GM12878 (cell line): ENCODE results near the gene ZBED4. TPM values are rescaled to one million over a fixed set of nuclear protein-coding genes. Genes with fewer than 3 reads are reported as not detected.

Source experiments
- ATAC-seq: fragments of 200-7000 bp; cut with Tn5 transposase; 3 replicates; pipeline ENCODE4 v1.9.1; 2020; ENCODE audit warnings: mild to moderate bottlenecking, moderate library complexity
- BruUV-seq: library from RNA; stranded (reverse); fragments of 400-500 nt; replicated peaks from 2 replicates; lab custom pipeline; 2021; lab: Mats Ljungman, UMichigan
- CTCF ChIA-PET: fragments of 300-600 bp; sonication (Branson Sonifier 250); formaldehyde crosslinking; extraction: SDS; loops from one replicate; lab custom pipeline; 2021; ENCODE audit warnings: inconsistent platforms; lab: Yijun Ruan, JAX
- POLR2A ChIA-PET: fragments of 350-600 bp; formaldehyde crosslinking; extraction: SDS; loops from one replicate; lab custom pipeline; 2021; ENCODE audit warnings: inconsistent platforms; lab: Charles Lee
- RAD21 ChIA-PET: fragments of 300-600 bp; sonication (Branson Sonifier 250); formaldehyde crosslinking; loops from one replicate; lab custom pipeline; 2023; ENCODE audit warnings: antibody characterized with exemption; ENCODE audit not compliant: unreplicated experiment; lab: Charles Lee
- SMC1A ChIA-PET: fragments of 300-600 bp; sonication (Branson Sonifier 250); formaldehyde crosslinking; loops from one replicate; lab custom pipeline; 2023; ENCODE audit not compliant: unreplicated experiment, uncharacterized antibody; lab: Charles Lee
- DNase-seq: peaks from one replicate; pipeline ENCODE4 v3.0.0-alpha.2; 2011; ENCODE audit warnings: low read depth, low spot score
- FAIRE-seq: peaks from 3 replicates; lab custom pipeline; 2011; peaks lifted over from hg19 to GRCh38; lab: Jason Lieb, UNC
- H2AFZ ChIP-seq: 2 replicates; pipeline ENCODE4 v1.6.0; 2011; ENCODE audit warnings: low read depth, low read length, control low read depth; ENCODE audit not compliant: control insufficient read depth
- H3K27ac ChIP-seq: 2 replicates; pipeline ENCODE4 v1.5.1; 2011; ENCODE audit warnings: control low read depth; ENCODE audit not compliant: control insufficient read depth, insufficient read depth
- H3K27me3 ChIP-seq, 2 experiments: replicated peaks in 1 of 2; 2 replicates each; pipeline versions ENCODE4 v1.6.0 to v1.6.1; 2011; ENCODE audit warnings: low read length in 1 of 2; ENCODE audit not compliant: control insufficient read depth in 2 of 2, insufficient read depth in 2 of 2
- H3K36me3 ChIP-seq, 2 experiments: 2 replicates each; pipeline ENCODE4 v1.5.1; 2011; ENCODE audit warnings: low read length in 1 of 2; ENCODE audit not compliant: control insufficient read depth in 2 of 2, insufficient read depth in 2 of 2
- H3K4me1 ChIP-seq: 2 replicates; pipeline ENCODE4 v1.6.1; 2011; ENCODE audit warnings: mild to moderate bottlenecking, low read length, moderate library complexity, mixed read lengths; ENCODE audit not compliant: control insufficient read depth, insufficient read depth
- H3K4me2 ChIP-seq: 2 replicates; pipeline ENCODE4 v1.6.0; 2011; ENCODE audit warnings: control low read depth; ENCODE audit not compliant: control insufficient read depth, insufficient read depth
- H3K4me3 ChIP-seq: fragments of 200-600 bp; sonication (generic); 2 replicates; pipeline ENCODE4 v1.5.1; 2016
- H3K79me2 ChIP-seq: 2 replicates; pipeline ENCODE4 v1.6.0; 2011; ENCODE audit warnings: low read length; ENCODE audit not compliant: control insufficient read depth, insufficient read depth
- H3K9ac ChIP-seq: 2 replicates; pipeline ENCODE4 v1.8.0; 2011; ENCODE audit warnings: low read length, control low read depth, mixed read lengths; ENCODE audit not compliant: control insufficient read depth, insufficient read depth
- H3K9me3 ChIP-seq: replicated peaks from 3 replicates; pipeline ENCODE4 v1.5.1; 2011; ENCODE audit warnings: mild to moderate bottlenecking, low read length; ENCODE audit not compliant: control insufficient read depth, insufficient read depth
- H4K20me1 ChIP-seq: 2 replicates; pipeline ENCODE4 v1.6.0; 2011; ENCODE audit not compliant: control insufficient read depth, insufficient read depth
- ASH2L ChIP-seq: fragments of 300-600, 200-600 bp; sonication (generic); IDR thresholded peaks from 2 replicates; pipeline ENCODE4 v1.6.1; 2017; ENCODE audit warnings: low read depth, mild to moderate bottlenecking, borderline replicate concordance
- CBX3 ChIP-seq: fragments of 200-600 bp; sonication (generic); IDR thresholded peaks from 2 replicates; pipeline ENCODE4 v1.6.1; 2016; ENCODE audit warnings: low read depth, borderline replicate concordance
- ELK1 ChIP-seq: IDR thresholded peaks from 2 replicates; pipeline ENCODE4 v1.6.1; 2012; ENCODE audit warnings: low read depth, low read length, improper control_type of control experiment
- FOXK2 ChIP-seq: fragments of 450-650 bp; IDR thresholded peaks from 2 replicates; pipeline ENCODE4 v1.6.1; 2017; ENCODE audit warnings: mild to moderate bottlenecking, moderate library complexity
- HDAC2 ChIP-seq: fragments of 200-600 bp; sonication (generic); IDR thresholded peaks from 2 replicates; pipeline ENCODE4 v1.6.1; 2017
- NBN ChIP-seq: fragments of 450-650 bp; IDR thresholded peaks from 2 replicates; pipeline ENCODE4 v1.6.1; 2016
- RUNX3 ChIP-seq: IDR thresholded peaks from 2 replicates; pipeline ENCODE4 v1.6.1; 2012; ENCODE audit warnings: low read length, inconsistent platforms
- SMAD5 ChIP-seq: IDR thresholded peaks from 2 replicates; pipeline ENCODE4 v1.6.1; 2016; ENCODE audit warnings: antibody characterized with exemption, low read depth
- SMARCA5 ChIP-seq: fragments of 450-650 bp; IDR thresholded peaks from 2 replicates; pipeline ENCODE4 v1.6.1; 2017; ENCODE audit warnings: mild to moderate bottlenecking
- TCF7 ChIP-seq: IDR thresholded peaks from 2 replicates; pipeline ENCODE4 v1.6.1; 2014; ENCODE audit warnings: antibody characterized with exemption, borderline replicate concordance
- ZBTB33 ChIP-seq: fragments of 450-650 bp; IDR thresholded peaks from 2 replicates; pipeline ENCODE4 v1.6.1; 2017; ENCODE audit warnings: mild to moderate bottlenecking
- WGBS: methylation state at CpG from one replicate; pipeline ENCODE4 v1.1.6; 2016; ENCODE audit warnings: low lambda C conversion rate; ENCODE audit not compliant: insufficient replicate concordance, insufficient coverage; ENCODE audit errors: missing lambda C conversion rate; 5-methylcytosine and 5-hydroxymethylcytosine counted together
- in situ Hi-C: fragments of 300-500 bp; cut with MboI; formaldehyde crosslinking; loops from 9 replicates; pipeline ENCODE4 v1.14.3; 2018; ENCODE audit warnings: mixed read lengths
- intact Hi-C: fragments of 100-400 bp; cut with micrococcal nuclease; formaldehyde crosslinking; loops from one replicate; pipeline ENCODE4 v1.14.2; 2022; ENCODE audit not compliant: unreplicated experiment
- polyA plus RNA-seq, 11 experiments: library from polyadenylated mRNA; depleted of rRNA in 4 of 11; unstranded in 6 of 11; stranded (reverse) in 5 of 11; fragments of >200 nt; fragmentation: Nextera tagmentation in 4 of 11; fragmentation: Illumina TruSeq in 1 of 11; extraction: Ambion mirVana in 4 of 11; extraction: Trizol in 1 of 11; gene quantifications; 1 replicate in 1 of 11; 2 replicates in 10 of 11; pipeline versions ENCODE4 v1.2.1 to v1.2.3, GENCODE V29; 2011 to 2016; ENCODE audit warnings: inconsistent platforms in 2 of 11, missing spikeins in 2 of 11, low read depth in 1 of 11
- total RNA-seq, 4 experiments: library from RNA; depleted of rRNA in 3 of 4; stranded (reverse); fragments of >200 nt in 3 of 4; fragmentation: Illumina TruSeq in 1 of 4; extraction: Trizol in 1 of 4; gene quantifications; 2 replicates each; pipeline versions ENCODE4 v1.2.1 to v1.2.3, GENCODE V29; 2013 to 2021

Gene ZBED4
- total and polyA plus RNA-seq, 10 of the 15 experiments (the other 5 are each of a cell fraction or from before 2014, with no cell fraction given): 2.3 to 21.6 (median 12.8) TPM

- TF ChIP-seq TCF7: no peak
- 0 out of 2 replicates have a peak, but pooled peaks have one; percentile 19 for TF ChIP-seq NBN
- TF ChIP-seq SMAD5: 0 out of 2 replicates have a peak, but pooled peaks have one; percentile 26
- TF ChIP-seq, all 136 proteins: peak for 2
- H3K4me3 ChIP-seq: peak overlapping the region; percentile 97
- WGBS: 63% methylated on average over 9 of the region's 9 CpGs
- in situ Hi-C loops (no loop called here), intact Hi-C loops (loop anchor here (2.0 kb wide), 1 partner anchor 25 kb away; no protein-coding TSS in a partner anchor)
- BruUV-seq: no TSS peak
- H3K27me3 ChIP-seq: no peaks in the 10 kb centered on the region; a peak in 1 of 4 replicates
- H2AFZ ChIP-seq: no peak overlapping the region
- SMC1A ChIA-PET: interaction anchor here (0.6 to 3.0 kb wide), 10 partner anchors 15 to 163 kb away, joined by 3 to 22 read pairs (median 4); no protein-coding TSS in a partner anchor
- H3K9me3 ChIP-seq: no peaks in the 10 kb centered on the region
- peaks cover 8% of the 10 kb centered on the region for H3K4me1 ChIP-seq
- H3K27ac ChIP-seq: no peak overlapping the region
- peak overlapping the region; percentile 86; the same call in 1 of the 2 replicates for H3K9ac ChIP-seq
- CTCF ChIA-PET: interaction anchor here (0.8 to 1.6 kb wide), 5 partner anchors 13 to 175 kb away, joined by 3 to 5 read pairs (median 4); no protein-coding TSS in a partner anchor
- FAIRE-seq (no peak), DNase-seq (no peak), ATAC-seq (no peak)
- H3K4me2 ChIP-seq: peak overlapping the region; percentile 64
- POLR2A ChIA-PET: interaction anchor here (0.6 to 2.8 kb wide), 6 partner anchors 14 to 60 kb away, joined by 3 to 13 read pairs (median 4); no protein-coding TSS in a partner anchor
- peaks cover 0 to 6% of the 10 kb centered on the region in 2 experiments; a peak in 2 of 4 replicates for H3K36me3 ChIP-seq
- RAD21 ChIA-PET: interaction anchor here (1.5 to 1.6 kb wide), 2 partner anchors 16 to 26 kb away, joined by 4 to 8 read pairs; no protein-coding TSS in a partner anchor
- H3K79me2 ChIP-seq: peaks cover 56% of the 10 kb centered on the region
- H4K20me1 ChIP-seq: peaks cover 3% of the 10 kb centered on the region; the same call in 1 of the 2 replicates
Measured at GRCh38 chr22:49855251-49855911, 1.7 kb downstream of the ZBED4 start.

GRCh38 chr22:49856343-49856742 is 2.7 kb downstream of the ZBED4 start:
- POLR2A ChIA-PET: interaction anchor here (1.0 to 2.8 kb wide), 2 partner anchors 24 to 59 kb away, joined by 3 to 13 read pairs; no protein-coding TSS in a partner anchor
- FAIRE-seq: no peak
- CTCF ChIA-PET: interaction anchor here (0.9 to 1.6 kb wide), 3 partner anchors 25 to 174 kb away, joined by 3 to 5 read pairs (median 4); no protein-coding TSS in a partner anchor
- TF ChIP-seq ASH2L (no peak), ZBTB33 (no peak), HDAC2 (no peak), FOXK2 (no peak), CBX3 (no peak), RUNX3 (no peak), SMARCA5 (no peak), ELK1 (no peak)
- Histone ChIP-seq H3K27ac (no peak overlapping the region), H2AFZ (no peak overlapping the region), H4K20me1 (peaks cover 3% of the 10 kb centered on the region; the same call in 1 of the 2 replicates), H3K4me1 (peaks cover 8% of the 10 kb centered on the region), H3K9ac (peak overlapping the region; percentile 20; the same call in 1 of the 2 replicates), H3K79me2 (peaks cover 63% of the 10 kb centered on the region), H3K36me3 (peaks cover 0 to 6% of the 10 kb centered on the region in 2 experiments; a peak in 2 of 4 replicates), H3K9me3 (no peaks in the 10 kb centered on the region), H3K4me3 (peak overlapping the region; percentile 97), H3K27me3 (no peaks in the 10 kb centered on the region), H3K4me2 (peak overlapping the region; percentile 64)
- ATAC-seq: no peak
- WGBS: 95% methylated on average over 19 of the region's 23 CpGs
- DNase-seq: no peak
- BruUV-seq: no TSS peak
- SMC1A ChIA-PET: interaction anchor here (0.6 to 3.0 kb wide), 4 partner anchors 24 to 69 kb away, joined by 3 to 22 read pairs (median 5); no protein-coding TSS in a partner anchor
- intact Hi-C loops: no loop called here
- RAD21 ChIA-PET: interaction anchor here (0.8 to 1.6 kb wide), 3 partner anchors 17 to 35 kb away, joined by 3 to 8 read pairs (median 4); no protein-coding TSS in a partner anchor
- in situ Hi-C loops: no loop called here
